Measurements from ENCODE around the gene YAP1.

The YAP1 gene

DNA sequence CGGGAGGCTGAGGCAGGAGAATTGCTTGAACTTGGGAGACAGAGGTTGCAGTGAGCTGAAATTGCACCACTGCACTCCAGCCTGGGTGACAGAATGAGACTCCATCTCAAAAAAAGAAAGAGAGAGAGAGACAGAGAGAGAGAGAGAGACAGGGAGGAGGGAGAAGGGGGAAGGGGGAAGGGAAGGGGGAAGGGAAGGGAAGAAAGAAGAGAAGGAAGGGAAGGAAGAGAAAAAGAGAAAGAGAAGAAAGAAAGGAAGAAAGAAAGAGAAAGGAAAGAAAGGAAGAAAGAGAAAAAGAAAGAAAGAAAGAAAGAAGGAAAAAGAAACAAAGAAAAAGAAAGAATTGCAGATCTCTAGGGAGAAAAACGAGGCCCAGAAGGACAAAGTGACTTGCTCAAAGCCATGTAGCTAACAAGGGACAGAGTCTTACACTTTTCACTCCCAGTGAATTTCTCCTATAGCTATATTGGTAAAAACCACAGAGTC is 133.2 kb downstream of the YAP1 start:
- H3K27ac ChIP-seq, result no peak overlapping the region; the same call in 1 of the 2 replicates
- TF ChIP-seq, protein P1, sequence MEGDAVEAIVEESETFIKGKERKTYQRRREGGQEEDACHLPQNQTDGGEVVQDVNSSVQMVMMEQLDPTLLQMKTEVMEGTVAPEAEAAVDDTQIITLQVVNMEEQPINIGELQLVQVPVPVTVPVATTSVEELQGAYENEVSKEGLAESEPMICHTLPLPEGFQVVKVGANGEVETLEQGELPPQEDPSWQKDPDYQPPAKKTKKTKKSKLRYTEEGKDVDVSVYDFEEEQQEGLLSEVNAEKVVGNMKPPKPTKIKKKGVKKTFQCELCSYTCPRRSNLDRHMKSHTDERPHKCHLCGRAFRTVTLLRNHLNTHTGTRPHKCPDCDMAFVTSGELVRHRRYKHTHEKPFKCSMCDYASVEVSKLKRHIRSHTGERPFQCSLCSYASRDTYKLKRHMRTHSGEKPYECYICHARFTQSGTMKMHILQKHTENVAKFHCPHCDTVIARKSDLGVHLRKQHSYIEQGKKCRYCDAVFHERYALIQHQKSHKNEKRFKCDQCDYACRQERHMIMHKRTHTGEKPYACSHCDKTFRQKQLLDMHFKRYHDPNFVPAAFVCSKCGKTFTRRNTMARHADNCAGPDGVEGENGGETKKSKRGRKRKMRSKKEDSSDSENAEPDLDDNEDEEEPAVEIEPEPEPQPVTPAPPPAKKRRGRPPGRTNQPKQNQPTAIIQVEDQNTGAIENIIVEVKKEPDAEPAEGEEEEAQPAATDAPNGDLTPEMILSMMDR (conservative IDR thresholded peaks at IDR 0.05), result no peak

DNA sequence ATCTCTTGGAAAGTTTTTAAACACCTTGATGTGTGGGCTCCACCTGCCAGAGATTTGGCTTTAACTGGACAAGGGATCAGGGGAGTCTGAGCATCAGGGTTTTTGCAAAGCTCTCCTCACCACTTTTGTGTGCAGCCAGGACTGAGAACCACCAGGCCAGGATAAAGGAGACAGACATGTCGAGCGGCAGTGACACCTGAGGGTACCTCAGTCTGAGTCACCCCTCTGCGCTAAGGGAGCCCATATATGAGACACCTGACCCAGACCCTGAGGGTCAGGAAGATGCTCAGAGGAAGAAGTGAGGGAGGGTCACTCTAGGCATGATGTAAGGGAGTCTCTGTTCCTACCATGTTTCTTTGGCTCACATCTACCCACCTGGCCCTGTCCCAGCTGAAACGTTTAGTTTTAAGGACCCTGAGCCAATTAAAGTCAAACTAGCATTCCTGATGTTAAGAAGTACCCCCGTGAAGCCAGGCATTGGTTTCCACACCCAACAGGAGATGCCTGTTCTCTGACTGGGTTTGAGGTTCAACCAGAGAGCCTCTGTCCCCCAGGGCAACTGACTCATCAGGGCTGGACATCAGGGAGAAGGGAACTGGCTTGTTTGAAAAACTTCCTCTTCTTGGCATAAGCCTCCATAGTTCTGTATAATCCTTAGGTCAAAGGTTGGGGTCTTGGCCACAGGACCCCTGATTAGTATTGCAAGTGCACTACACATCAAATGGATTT is 134.6 kb downstream of the YAP1 start:
- TF ChIP-seq, protein P1 (conservative IDR thresholded peaks at IDR 0.05), result no peak
- H3K27ac ChIP-seq, result no peak overlapping the region

DNA sequence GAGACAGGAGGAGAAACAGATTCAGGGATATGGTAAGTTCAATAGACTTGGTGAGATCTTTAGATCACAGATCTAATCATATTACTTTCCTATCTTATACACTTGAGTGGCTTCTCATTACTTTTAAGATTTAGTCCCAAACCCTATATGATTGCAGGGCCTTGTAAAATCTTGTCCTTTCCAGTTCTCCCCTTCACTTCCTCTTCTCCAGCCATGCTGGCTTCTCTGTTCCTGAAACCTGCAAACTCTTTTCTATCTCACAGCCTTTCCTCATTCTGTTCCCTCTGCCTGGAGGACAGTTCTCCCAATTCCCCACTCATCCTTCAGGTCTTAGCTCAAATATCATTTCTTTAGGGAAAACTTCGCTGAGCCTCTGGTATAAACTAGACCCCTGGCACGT is 141.2 kb downstream of the YAP1 start:
- TF ChIP-seq, protein P1 (conservative IDR thresholded peaks at IDR 0.05), result no peak
- no peak overlapping the region for H3K27ac ChIP-seq

DNA sequence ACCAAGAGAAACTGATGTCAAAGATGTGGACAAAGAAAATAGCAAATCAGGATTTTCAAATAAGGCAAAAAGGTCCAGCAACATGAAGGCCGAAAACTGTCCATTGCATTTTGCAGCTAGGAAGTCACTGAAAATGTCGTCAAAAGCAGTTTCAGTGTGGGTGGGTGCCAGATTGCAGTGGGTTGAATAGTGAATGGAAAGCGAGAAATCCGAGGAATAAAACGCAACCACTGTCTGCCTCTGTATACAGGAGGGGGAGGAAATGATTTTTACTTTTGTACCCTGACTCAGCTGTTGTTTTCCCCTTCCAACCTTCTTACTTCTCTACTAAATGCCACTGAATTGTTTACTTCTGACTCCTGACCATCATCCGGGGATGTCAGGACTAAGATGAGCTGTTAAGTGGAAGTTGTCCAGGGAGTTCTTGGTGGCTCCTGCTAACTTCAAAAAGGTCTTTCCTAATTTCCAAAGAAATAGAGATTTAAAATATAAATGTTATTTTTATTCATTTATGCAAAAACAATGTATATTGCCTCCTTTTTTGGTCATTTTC is 142.2 kb downstream of the YAP1 start:
- TF ChIP-seq, protein P1 (conservative IDR thresholded peaks at IDR 0.05), result no peak
- no peak overlapping the region for H3K27ac ChIP-seq

DNA sequence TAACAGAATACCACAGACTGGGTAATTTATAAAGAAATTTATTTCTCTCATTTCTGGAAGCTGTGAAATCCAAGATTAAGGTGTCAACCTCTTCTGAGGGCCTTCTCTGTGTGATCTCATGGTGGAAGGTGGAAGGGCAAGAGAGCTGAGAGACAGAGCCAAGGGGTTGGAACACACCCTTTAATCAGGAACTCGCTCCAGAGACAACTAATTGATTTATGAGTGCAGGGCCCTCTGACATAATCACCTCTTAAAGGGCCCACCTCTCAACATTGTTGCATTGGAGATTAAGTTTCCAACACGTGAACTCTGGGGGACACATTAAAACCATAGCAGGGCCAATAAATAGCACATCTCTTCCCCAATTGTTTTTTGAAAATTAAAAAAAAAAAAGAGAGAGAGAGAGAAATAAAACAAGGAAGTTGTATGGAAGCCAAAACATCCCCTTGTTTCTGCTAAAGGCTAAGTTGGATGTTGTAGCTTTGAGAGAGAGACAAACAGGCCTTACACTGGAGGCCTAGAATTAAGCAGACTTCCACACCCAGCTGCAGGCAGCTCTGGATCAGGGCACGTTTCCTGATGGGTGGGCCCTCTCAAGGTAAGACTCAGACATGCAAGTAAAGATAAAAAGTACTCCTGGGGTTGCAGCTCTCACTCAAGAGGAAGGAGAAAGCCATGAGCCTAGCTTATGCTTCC is 142.9 kb downstream of the YAP1 start:
- TF ChIP-seq, protein P1 (conservative IDR thresholded peaks at IDR 0.05), result no peak
- no peak overlapping the region for H3K27ac ChIP-seq

DNA sequence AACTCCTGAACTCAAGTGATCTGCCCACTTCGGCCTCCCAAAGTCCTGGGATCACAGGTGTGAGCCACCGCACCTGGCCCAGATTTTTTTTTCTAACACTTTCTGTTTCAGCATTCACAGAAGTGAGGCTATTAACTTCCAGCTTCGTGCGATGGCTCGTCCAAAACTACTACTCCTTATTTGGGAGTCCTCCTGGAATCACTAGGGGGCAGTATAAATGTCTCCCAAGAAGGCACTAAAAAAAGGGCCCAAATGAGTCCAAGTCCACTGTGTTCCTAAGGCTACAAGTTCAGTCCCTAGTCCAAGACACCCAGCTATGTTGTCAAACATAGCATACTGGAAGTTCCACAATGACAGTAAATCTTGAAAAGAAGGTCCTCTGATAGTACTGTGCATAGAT is 143.8 kb downstream of the YAP1 start:
- no peak overlapping the region for H3K27ac ChIP-seq
- TF ChIP-seq, protein P1 (conservative IDR thresholded peaks at IDR 0.05), result no peak; the same call in 1 of the 2 replicates

DNA sequence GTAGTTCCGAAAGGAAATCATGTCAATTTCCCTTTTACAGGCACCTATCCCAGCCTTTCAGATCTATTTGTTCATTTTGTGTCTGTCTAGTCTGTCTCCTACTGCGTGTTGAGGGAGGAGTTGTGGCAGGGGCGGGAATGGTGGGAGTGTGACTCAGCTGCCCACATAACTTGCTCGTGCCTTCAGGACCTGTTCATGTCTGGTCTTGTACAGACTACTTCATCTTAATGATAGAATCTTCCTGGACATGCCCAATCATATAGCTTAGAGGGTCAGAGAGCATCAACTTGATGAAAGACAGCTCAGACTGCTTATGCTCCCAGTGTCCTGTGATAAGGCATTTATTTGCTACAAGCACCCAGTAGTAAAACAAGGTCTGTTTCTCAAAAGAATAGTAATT is 146.0 kb downstream of the YAP1 start:
- no peak overlapping the region for H3K27ac ChIP-seq
- TF ChIP-seq, protein P1 (conservative IDR thresholded peaks at IDR 0.05), result no peak

Data from VCaP (cell line).